HG03045 (cell line): Measurements from ENCODE around the gene DCAF12.

ENCODE experiments used
- ATAC-seq: cut with Tn5 transposase; IDR thresholded peaks from one replicate; pipeline ENCODE4 v1.9.1; 2021; ENCODE audit warnings: mild to moderate bottlenecking, moderate library complexity; ENCODE audit not compliant: unreplicated experiment

DCAF12 gene

GRCh38 chr9:34127035-34127948 lies 794 bp upstream of the DCAF12 start:
- no peak for ATAC-seq

GRCh38 chr9:34125681-34126206 lies 754 bp downstream of the DCAF12 start:
- ATAC-seq: no peak

GRCh38 chr9:34124926-34125325 lies 1.6 kb downstream of the DCAF12 start:
- no peak for ATAC-seq

- no peak for ATAC-seq
Measured at GRCh38 chr9:34124099-34124498, 2.4 kb downstream of the DCAF12 start.

- ATAC-seq: no peak
Measured at GRCh38 chr9:34123682-34124081, 2.8 kb downstream of the DCAF12 start.

- no peak for ATAC-seq
Measured at GRCh38 chr9:34121996-34122395, 4.5 kb downstream of the DCAF12 start.

GRCh38 chr9:34119713-34120112 lies 6.8 kb downstream of the DCAF12 start:
- no peak for ATAC-seq

- ATAC-seq: no peak
Measured at GRCh38 chr9:34114436-34114835, 12.1 kb downstream of the DCAF12 start.

GRCh38 chr9:34106110-34106509 lies 20.4 kb downstream of the DCAF12 start:
- ATAC-seq: no peak

- no peak for ATAC-seq
Measured at GRCh38 chr9:34102796-34103195, 23.7 kb downstream of the DCAF12 start.

- peak; percentile 60 for ATAC-seq
Measured at GRCh38 chr9:34098307-34098706, 28.2 kb downstream of the DCAF12 start.

- peak; percentile 66 for ATAC-seq
Measured at GRCh38 chr9:34097865-34098264, 28.6 kb downstream of the DCAF12 start.

GRCh38 chr9:34096751-34097150 lies 29.7 kb downstream of the DCAF12 start:
- no peak for ATAC-seq

GRCh38 chr9:34093578-34093977 lies 32.9 kb downstream of the DCAF12 start:
- no peak for ATAC-seq

- ATAC-seq: no peak
Measured at GRCh38 chr9:34089311-34089710, 37.2 kb downstream of the DCAF12 start.

GRCh38 chr9:34087370-34087769 lies 39.1 kb downstream of the DCAF12 start:
- no peak for ATAC-seq

- no peak for ATAC-seq
Measured at GRCh38 chr9:34086864-34087263, 39.6 kb downstream of the DCAF12 start.

- ATAC-seq: no peak
Measured at GRCh38 chr9:34085581-34086500, 40.7 kb downstream of the DCAF12 start.

- ATAC-seq: no peak
Measured at GRCh38 chr9:34084562-34084961, 41.9 kb downstream of the DCAF12 start.

GRCh38 chr9:34079181-34079580 lies 47.3 kb downstream of the DCAF12 start:
- ATAC-seq: no peak

GRCh38 chr9:34072868-34073590 lies 53.5 kb downstream of the DCAF12 start:
- no peak for ATAC-seq
